PC-3 (cell line): ENCODE results near the gene OLFML2A. TPM values are rescaled to one million over a fixed set of nuclear protein-coding genes. Genes with fewer than 3 reads are reported as not detected.

Experiments
- ATAC-seq: fragments of 200-7000 bp; cut with Tn5 transposase; 2 replicates; pipeline ENCODE4 v1.9.1; 2020; ENCODE audit warnings: mild to moderate bottlenecking, moderate library complexity
- BruUV-seq: library from RNA; stranded (reverse); fragments of 400-500 nt; replicated peaks from 2 replicates; lab custom pipeline; 2021; lab: Mats Ljungman, UMichigan
- CTCF ChIA-PET: fragments of 300-600 bp; sonication (Branson Sonifier 250); formaldehyde crosslinking; loops from one replicate; lab custom pipeline; 2022; ENCODE audit warnings: antibody characterized with exemption; lab: Charles Lee
- POLR2A ChIA-PET: fragments of 300-600 bp; sonication (Branson Sonifier 250); formaldehyde crosslinking; loops from one replicate; lab custom pipeline; 2022; ENCODE audit warnings: antibody characterized with exemption; ENCODE audit not compliant: unreplicated experiment; lab: Charles Lee
- DNase-seq: peaks from one replicate; pipeline ENCODE4 v3.0.0-alpha.2; 2015
- H2AFZ ChIP-seq: fragments of 300-600 bp; sonication (generic); 2 replicates; pipeline ENCODE4 v1.6.0; 2016; ENCODE audit warnings: antibody characterized with exemption, low read length
- H3F3A ChIP-seq: fragments of 300-600 bp; sonication (generic); one replicate; pipeline ENCODE4 v1.6.0; 2017; ENCODE audit warnings: antibody characterized with exemption, low read length, control low read depth, mild to moderate bottlenecking; ENCODE audit not compliant: unreplicated experiment
- H3K27ac ChIP-seq: fragments of 300-600 bp; sonication (generic); 2 replicates; pipeline ENCODE4 v1.5.1; 2016; ENCODE audit warnings: mild to moderate bottlenecking, low read length
- H3K27me3 ChIP-seq: fragments of 300-600 bp; sonication (generic); 2 replicates; pipeline ENCODE4 v1.6.1; 2016; ENCODE audit warnings: low read length, mixed read lengths
- H3K36me3 ChIP-seq: fragments of 300-600 bp; sonication (generic); 2 replicates; pipeline ENCODE4 v1.6.1; 2016; ENCODE audit warnings: low read depth, mixed run types, low read length, mixed read lengths
- H3K4me1 ChIP-seq: fragments of 300-600 bp; sonication (generic); 2 replicates; pipeline ENCODE4 v1.5.1; 2016; ENCODE audit warnings: low read length; ENCODE audit not compliant: insufficient read depth
- H3K4me2 ChIP-seq: fragments of 300-600 bp; sonication (generic); 2 replicates; pipeline ENCODE4 v1.6.0; 2016; ENCODE audit warnings: low read length
- H3K4me3 ChIP-seq: fragments of 300-600 bp; sonication (generic); 2 replicates; pipeline ENCODE4 v1.5.1; 2016; ENCODE audit warnings: mild to moderate bottlenecking, low read length, mixed read lengths
- H3K79me2 ChIP-seq: fragments of 300-600 bp; sonication (generic); 2 replicates; pipeline ENCODE4 v1.6.1; 2017; ENCODE audit warnings: low read length, mixed read lengths
- H3K9ac ChIP-seq: fragments of 300-600 bp; sonication (generic); 2 replicates; pipeline ENCODE4 v1.6.0; 2016; ENCODE audit warnings: mild to moderate bottlenecking, low read length
- H3K9me2 ChIP-seq: fragments of 300-600 bp; sonication (generic); replicated peaks from 2 replicates; pipeline ENCODE4 v1.6.1; 2016; ENCODE audit warnings: mixed run types, low read length, mixed read lengths
- H3K9me3 ChIP-seq: fragments of 300-600 bp; sonication (generic); 2 replicates; pipeline ENCODE4 v1.6.1; 2016; ENCODE audit warnings: low read length, mixed read lengths
- H4K20me1 ChIP-seq: fragments of 300-600 bp; sonication (generic); 2 replicates; pipeline ENCODE4 v1.6.1; 2016; ENCODE audit warnings: low read length, mixed read lengths
- CTCF ChIP-seq: fragments of 300-600 bp; sonication (generic); conservative IDR thresholded peaks from 2 replicates; pipeline ENCODE4 v1.5.1; 2017; ENCODE audit warnings: antibody characterized with exemption, low read depth, mild to moderate bottlenecking, low read length
- EZH2 ChIP-seq: fragments of 300-600 bp; sonication (generic); IDR thresholded peaks from one replicate; pipeline ENCODE4 v1.6.1; 2017; ENCODE audit warnings: antibody characterized with exemption, mild to moderate bottlenecking, low read length; ENCODE audit not compliant: unreplicated experiment
- EZH2phosphoT487 ChIP-seq: fragments of 300-600 bp; sonication (generic); IDR thresholded peaks from 2 replicates; pipeline ENCODE4 v1.6.1; 2018; ENCODE audit warnings: mild to moderate bottlenecking, antibody characterized with exemption, low read length, borderline replicate concordance
- intact Hi-C: fragments of 100-400 bp; cut with micrococcal nuclease; formaldehyde crosslinking; loops from 2 replicates; pipeline ENCODE4 v1.9.0; 2023
- total RNA-seq: library from RNA; depleted of rRNA; stranded (reverse); fragments of >200 nt; gene quantifications from 2 replicates; pipeline ENCODE4 v1.2.3, GENCODE V29; 2014

OLFML2A gene
- total RNA-seq, 1 experiment from 2014 or later: 3.4 TPM

- Histone ChIP-seq H3K4me2 (no peak overlapping the region), H3K79me2 (no peaks in the 10 kb centered on the region), H3K9me3 (no peaks in the 10 kb centered on the region), H3K9ac (no peak overlapping the region), H3K27me3 (no peaks in the 10 kb centered on the region), H3K4me1 (no peaks in the 10 kb centered on the region), H3K9me2 (no peaks in the 10 kb centered on the region), H3K27ac (no peak overlapping the region), H2AFZ (no peak overlapping the region), H4K20me1 (no peaks in the 10 kb centered on the region), H3K36me3 (no peaks in the 10 kb centered on the region), H3K4me3 (no peak overlapping the region), H3F3A (no peaks in the 10 kb centered on the region)
- ChIA-PET POLR2A (interaction anchor here (0.6 kb wide), 1 partner anchor 13 kb away, joined by 3 read pairs; no protein-coding TSS in a partner anchor), CTCF (interaction anchor here (0.9 kb wide), 1 partner anchor 22 kb away, joined by 4 read pairs; no protein-coding TSS in a partner anchor)
- BruUV-seq: no TSS peak
- no peak for TF ChIP-seq EZH2phosphoT487
- TF ChIP-seq EZH2: no peak
- no peak for TF ChIP-seq CTCF
- intact Hi-C loops: no loop called here
- no peak for DNase-seq
- ATAC-seq: no peak
Observed at GRCh38 chr9:124797343-124798103, 20.6 kb downstream of the OLFML2A start.

- TF ChIP-seq EZH2: no peak
- TF ChIP-seq CTCF: no peak
- no peak for TF ChIP-seq EZH2phosphoT487
- POLR2A ChIA-PET: no interaction called here
- Histone ChIP-seq H3K27me3 (no peaks in the 10 kb centered on the region), H3K36me3 (no peaks in the 10 kb centered on the region), H3K9me2 (no peaks in the 10 kb centered on the region), H3K9ac (no peak overlapping the region), H3K4me1 (no peaks in the 10 kb centered on the region), H3K79me2 (no peaks in the 10 kb centered on the region), H3K4me2 (no peak overlapping the region), H3K4me3 (no peak overlapping the region), H2AFZ (no peak overlapping the region), H4K20me1 (no peaks in the 10 kb centered on the region), H3K27ac (no peak overlapping the region), H3F3A (no peaks in the 10 kb centered on the region), H3K9me3 (no peaks in the 10 kb centered on the region)
- BruUV-seq: no TSS peak
- ATAC-seq: no peak
- CTCF ChIA-PET: interaction anchor here (0.5 kb wide), 1 partner anchor 54 kb away, joined by 3 read pairs; no protein-coding TSS in a partner anchor
- no peak for DNase-seq
- intact Hi-C loops: no loop called here
Observed at GRCh38 chr9:124799274-124800006, 22.5 kb downstream of the OLFML2A start.
